NT2/D1 (cell line): ENCODE measurements around the gene PRADC1.

Experiments
- SUZ12 ChIP-seq: IDR thresholded peaks from 2 replicates; pipeline ENCODE4 v1.6.1; 2011; ENCODE audit not compliant: insufficient read length, insufficient read depth; ENCODE audit errors: extremely low read depth
- ZNF274 ChIP-seq: IDR thresholded peaks from 2 replicates; pipeline ENCODE4 v1.6.1; 2011; ENCODE audit warnings: mild to moderate bottlenecking, low read depth, low read length

DNA sequence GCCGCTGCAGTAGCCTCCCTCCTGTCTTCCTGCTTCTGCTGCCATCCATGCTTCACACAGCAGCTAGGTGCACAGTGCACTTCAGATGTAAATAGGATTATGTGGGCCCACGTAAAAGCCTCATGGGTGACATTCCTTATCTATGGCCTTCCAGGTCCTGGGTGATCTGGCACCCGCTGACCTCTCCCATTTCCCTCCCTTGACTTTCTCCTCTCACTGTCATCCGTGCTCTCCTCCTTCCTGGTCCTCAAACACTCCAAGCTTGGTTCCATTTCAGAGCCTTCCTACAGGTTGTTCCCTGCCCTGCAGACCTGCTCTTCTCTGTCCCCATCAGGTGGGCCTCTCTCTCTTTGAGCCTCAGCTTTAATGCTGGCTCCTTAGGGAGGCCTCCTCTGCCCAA, 23.0 kb downstream of the PRADC1 start:
- TF ChIP-seq SUZ12 (no peak), ZNF274 (no peak)
